ENCODE results near the gene GPC1.

DNA sequence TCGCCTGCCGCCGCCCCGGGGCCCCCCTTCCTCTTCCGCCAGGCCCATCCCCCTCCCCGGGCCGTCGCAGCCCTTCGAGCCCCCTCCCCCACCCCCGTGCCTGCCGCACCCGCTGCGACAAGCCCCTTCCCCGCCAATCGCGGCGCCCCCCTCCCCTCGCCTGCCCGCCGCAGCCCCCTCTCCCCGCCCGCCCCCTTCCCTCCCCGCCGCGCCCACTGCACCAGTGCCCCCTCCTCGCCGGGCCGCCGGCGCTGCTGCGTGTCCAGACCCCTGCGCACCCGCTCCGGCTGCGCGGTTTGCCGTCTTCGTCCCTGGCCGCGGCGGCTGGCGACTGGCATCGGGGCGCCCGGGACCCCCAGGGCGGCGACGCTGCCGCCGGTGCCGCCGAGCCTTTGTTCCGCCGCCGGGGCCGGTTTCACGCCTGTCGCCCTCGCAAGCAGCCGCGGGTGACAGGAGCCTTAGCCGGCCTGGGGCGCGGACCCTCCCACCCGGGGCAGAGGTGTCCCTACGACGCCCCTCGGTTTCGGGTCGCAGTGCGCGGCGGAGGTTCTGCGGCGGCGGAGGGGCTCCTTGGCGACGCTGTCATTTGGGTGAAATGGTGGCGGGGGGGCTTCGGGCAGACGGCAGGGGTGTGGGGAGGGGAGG lies 18.1 kb downstream of the GPC1 start:
- no peak for TF ChIP-seq EZH2 (IDR thresholded peaks at IDR 0.05; ENCODE audit: low read length, missing control alignments)
- TF ChIP-seq, protein P1, sequence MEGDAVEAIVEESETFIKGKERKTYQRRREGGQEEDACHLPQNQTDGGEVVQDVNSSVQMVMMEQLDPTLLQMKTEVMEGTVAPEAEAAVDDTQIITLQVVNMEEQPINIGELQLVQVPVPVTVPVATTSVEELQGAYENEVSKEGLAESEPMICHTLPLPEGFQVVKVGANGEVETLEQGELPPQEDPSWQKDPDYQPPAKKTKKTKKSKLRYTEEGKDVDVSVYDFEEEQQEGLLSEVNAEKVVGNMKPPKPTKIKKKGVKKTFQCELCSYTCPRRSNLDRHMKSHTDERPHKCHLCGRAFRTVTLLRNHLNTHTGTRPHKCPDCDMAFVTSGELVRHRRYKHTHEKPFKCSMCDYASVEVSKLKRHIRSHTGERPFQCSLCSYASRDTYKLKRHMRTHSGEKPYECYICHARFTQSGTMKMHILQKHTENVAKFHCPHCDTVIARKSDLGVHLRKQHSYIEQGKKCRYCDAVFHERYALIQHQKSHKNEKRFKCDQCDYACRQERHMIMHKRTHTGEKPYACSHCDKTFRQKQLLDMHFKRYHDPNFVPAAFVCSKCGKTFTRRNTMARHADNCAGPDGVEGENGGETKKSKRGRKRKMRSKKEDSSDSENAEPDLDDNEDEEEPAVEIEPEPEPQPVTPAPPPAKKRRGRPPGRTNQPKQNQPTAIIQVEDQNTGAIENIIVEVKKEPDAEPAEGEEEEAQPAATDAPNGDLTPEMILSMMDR (conservative IDR thresholded peaks at IDR 0.05 in 1 of 2, IDR thresholded peaks at IDR 0.05 in 1 of 2; ENCODE audit: low read depth in 1 of 2, low read length in 2 of 2) = no peak

Data from fibroblast of lung (primary cell).